HG02763 (cell line): Measurements from ENCODE around the gene P3H3.

Source experiments
- ATAC-seq: cut with Tn5 transposase; IDR thresholded peaks from one replicate; pipeline ENCODE4 v1.9.1; 2021; ENCODE audit warnings: mild to moderate bottlenecking, moderate library complexity; ENCODE audit not compliant: unreplicated experiment

Gene P3H3

GRCh38 chr12:6826125-6826733 is 2.0 kb upstream of the P3H3 start:
- ATAC-seq = no peak

- no peak for ATAC-seq
Measured at GRCh38 chr12:6826734-6827436, 1.3 kb upstream of the P3H3 start.

- no peak for ATAC-seq
Measured at GRCh38 chr12:6827437-6827911, 733 bp upstream of the P3H3 start.

DNA sequence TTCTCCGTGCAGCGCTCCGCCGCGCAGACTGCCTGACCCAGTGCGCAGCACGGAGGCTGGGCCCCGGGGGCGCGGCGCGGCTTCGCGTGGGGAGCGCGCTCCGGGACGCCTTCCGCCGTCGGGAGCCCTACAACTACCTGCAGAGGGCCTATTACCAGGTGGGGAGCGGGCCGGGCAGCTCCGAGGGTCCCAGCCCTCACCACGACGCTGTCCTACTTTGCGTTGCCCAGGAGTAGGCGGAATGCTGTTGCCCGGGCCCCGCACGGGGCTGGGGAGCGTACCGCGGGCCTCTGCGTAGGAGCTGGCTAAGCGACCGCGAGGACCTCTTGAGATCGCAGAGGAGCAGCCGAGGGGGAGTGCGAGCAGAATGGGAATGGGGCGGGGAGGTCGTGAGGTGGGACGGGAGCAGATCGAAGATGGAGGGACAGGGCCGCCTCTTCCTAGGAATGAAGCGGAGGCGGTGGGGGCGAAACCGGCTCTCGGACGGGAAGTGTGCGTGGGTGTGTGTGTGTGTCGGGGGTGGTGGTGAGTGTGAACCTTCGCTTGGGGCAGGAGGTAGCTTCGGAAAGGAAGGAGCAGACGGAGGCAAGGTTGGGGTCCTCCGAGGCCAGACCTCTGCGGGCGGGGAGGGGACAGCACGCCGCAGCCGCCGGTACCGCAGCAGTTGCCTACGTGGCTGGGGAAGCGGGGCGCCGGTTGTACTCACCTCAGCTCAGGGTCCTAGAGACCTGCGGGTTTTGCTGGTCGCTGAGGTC is 751 bp downstream of the P3H3 start:
- ATAC-seq = no peak

- no peak for ATAC-seq
Measured at GRCh38 chr12:6829536-6830220, 1.5 kb downstream of the P3H3 start.

GRCh38 chr12:6830286-6830890 is 2.2 kb downstream of the P3H3 start:
- no peak for ATAC-seq

GRCh38 chr12:6830999-6831398 is 2.8 kb downstream of the P3H3 start:
- ATAC-seq = no peak

- ATAC-seq = no peak
Measured at GRCh38 chr12:6831450-6831995, 3.3 kb downstream of the P3H3 start.

- ATAC-seq = no peak
Measured at GRCh38 chr12:6832125-6832524, 3.9 kb downstream of the P3H3 start.

GRCh38 chr12:6833189-6833890 is 5.1 kb downstream of the P3H3 start:
- no peak for ATAC-seq

GRCh38 chr12:6834254-6834653 is 6.0 kb downstream of the P3H3 start:
- ATAC-seq = no peak

DNA sequence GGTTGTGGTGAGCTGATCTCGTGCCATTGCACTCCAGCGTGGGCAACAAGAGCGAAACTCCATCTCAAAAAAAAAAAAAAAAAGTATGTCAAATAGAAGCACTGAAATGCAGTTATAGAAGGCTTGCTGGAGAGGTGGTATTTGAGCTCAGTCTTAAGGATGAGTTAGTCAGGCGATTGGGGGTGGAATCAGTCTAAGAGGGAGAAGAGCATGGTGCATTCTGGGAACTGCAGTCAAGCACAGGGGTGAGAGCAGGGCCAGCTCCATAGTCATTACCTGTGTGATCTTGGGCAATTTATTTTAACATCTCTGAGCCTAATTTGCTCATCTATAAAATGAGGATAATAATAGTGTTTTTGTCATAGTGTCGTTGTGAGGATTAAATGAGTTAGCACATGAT is 6.7 kb downstream of the P3H3 start:
- no peak for ATAC-seq

- ATAC-seq = no peak
Measured at GRCh38 chr12:6836851-6837250, 8.6 kb downstream of the P3H3 start.

- ATAC-seq = no peak
Measured at GRCh38 chr12:6837370-6838060, 9.3 kb downstream of the P3H3 start.

DNA sequence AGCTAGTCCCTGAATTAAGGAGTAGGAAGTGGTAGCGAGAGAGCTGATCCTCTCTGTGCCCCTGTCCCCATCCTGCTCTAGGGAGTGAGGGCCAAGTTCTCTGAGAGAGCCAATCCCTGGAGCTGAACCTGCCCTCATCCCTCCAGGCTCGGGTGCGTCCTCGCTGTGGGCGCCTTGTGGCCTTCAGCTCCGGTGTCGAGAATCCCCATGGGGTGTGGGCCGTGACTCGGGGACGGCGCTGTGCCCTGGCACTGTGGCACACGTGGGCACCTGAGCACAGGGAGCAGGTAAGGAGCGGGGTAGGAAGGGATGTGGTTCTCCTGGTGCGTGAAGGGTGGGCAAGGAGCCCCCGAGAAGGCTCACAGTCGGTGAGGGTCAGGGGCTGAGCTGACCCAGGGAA is 10.6 kb downstream of the P3H3 start:
- no peak for ATAC-seq

GRCh38 chr12:6839482-6840201 is 11.4 kb downstream of the P3H3 start:
- ATAC-seq = peak; percentile 80

- ATAC-seq = peak; percentile 7
Measured at GRCh38 chr12:6840330-6840729, 12.1 kb downstream of the P3H3 start.

- no peak for ATAC-seq
Measured at GRCh38 chr12:6840761-6841515, 12.7 kb downstream of the P3H3 start, which contains the start of gene GNB3. Gene GNB3 (plus strand): TSS chr12:6840925. CDS start chr12:6841288, 363 bp downstream.
